Astrocyte (in vitro differentiated cells and primary cell): Measurements from ENCODE around the gene CD3G. TPM values are rescaled to one million over a fixed set of nuclear protein-coding genes. Genes with fewer than 3 reads are reported as not detected.
A peak's percentile ranks its signal among the peaks of the same experiment; 100 is the strongest.

ENCODE experiments used
- DNase-seq: peaks from one replicate; pipeline ENCODE4 v3.0.0-alpha.2; 2010; ENCODE audit warnings: low read depth
- FAIRE-seq: peaks from 2 replicates; lab custom pipeline; 2011; peaks lifted over from hg19 to GRCh38; lab: Jason Lieb, UNC
- H2AFZ ChIP-seq: 2 replicates; pipeline ENCODE4 v1.6.0; 2012; ENCODE audit warnings: low read depth, low read length, inconsistent platforms
- H3K27ac ChIP-seq: 2 replicates; pipeline ENCODE4 v1.5.1; 2011; ENCODE audit warnings: low read depth, low read length, inconsistent platforms
- H3K27me3 ChIP-seq: 2 replicates; pipeline ENCODE4 v1.6.0; 2011; ENCODE audit warnings: low read length, inconsistent platforms; ENCODE audit not compliant: insufficient read depth
- H3K36me3 ChIP-seq: 2 replicates; pipeline ENCODE4 v1.5.1; 2011; ENCODE audit warnings: low read length, inconsistent platforms; ENCODE audit not compliant: insufficient read depth
- H3K4me1 ChIP-seq: 2 replicates; pipeline ENCODE4 v1.5.1; 2011; ENCODE audit warnings: low read length, inconsistent platforms; ENCODE audit not compliant: insufficient read depth
- H3K4me2 ChIP-seq: 2 replicates; pipeline ENCODE4 v1.6.0; 2012; ENCODE audit warnings: low read length, inconsistent platforms
- H3K4me3 ChIP-seq: 2 replicates; pipeline ENCODE4 v1.5.1; 2011; ENCODE audit warnings: low read depth, mild to moderate bottlenecking, low read length, inconsistent platforms; ENCODE audit not compliant: insufficient read depth
- H3K79me2 ChIP-seq: 2 replicates; pipeline ENCODE4 v1.6.0; 2012; ENCODE audit warnings: mild to moderate bottlenecking, low read length, inconsistent platforms; ENCODE audit not compliant: insufficient read depth
- H3K9ac ChIP-seq: 2 replicates; pipeline ENCODE4 v1.6.0; 2012; ENCODE audit warnings: mild to moderate bottlenecking, low read length, inconsistent platforms
- H3K9me3 ChIP-seq: 2 replicates; pipeline ENCODE4 v1.5.1; 2012; ENCODE audit warnings: low read depth, mild to moderate bottlenecking, low read length, inconsistent platforms; ENCODE audit not compliant: insufficient read depth
- H4K20me1 ChIP-seq: 2 replicates; pipeline ENCODE4 v1.6.0; 2012; ENCODE audit warnings: low read length, inconsistent platforms; ENCODE audit not compliant: insufficient read depth
- H3K27ac Mint-ChIP-seq: one replicate; pipeline ENCODE4 v1.8.0; 2021; ENCODE audit warnings: mild to moderate bottlenecking, mixed read lengths; ENCODE audit not compliant: unreplicated experiment
- H3K27me3 Mint-ChIP-seq: one replicate; pipeline ENCODE4 v1.8.0; 2021; ENCODE audit warnings: low read depth, mixed read lengths; ENCODE audit not compliant: unreplicated experiment
- H3K36me3 Mint-ChIP-seq: one replicate; pipeline ENCODE4 v1.8.0; 2021; ENCODE audit warnings: low read depth, mixed read lengths; ENCODE audit not compliant: unreplicated experiment
- H3K4me1 Mint-ChIP-seq: one replicate; pipeline ENCODE4 v1.8.0; 2021; ENCODE audit warnings: low read depth, mixed read lengths; ENCODE audit not compliant: unreplicated experiment
- H3K4me3 Mint-ChIP-seq: one replicate; pipeline ENCODE4 v1.8.0; 2021; ENCODE audit warnings: mild to moderate bottlenecking, moderate library complexity, mixed read lengths; ENCODE audit not compliant: unreplicated experiment
- H3K9me3 Mint-ChIP-seq: one replicate; pipeline ENCODE4 v1.8.0; 2021; ENCODE audit warnings: mild to moderate bottlenecking, mixed read lengths; ENCODE audit not compliant: unreplicated experiment
- CTCF ChIP-seq: IDR thresholded peaks from 2 replicates; pipeline ENCODE4 v1.5.1; 2011; ENCODE audit warnings: low read depth, mild to moderate bottlenecking, inconsistent platforms, low read length, moderate library complexity; ENCODE audit not compliant: insufficient read depth
- EZH2 ChIP-seq: IDR thresholded peaks from 2 replicates; pipeline ENCODE4 v1.6.1; 2012; ENCODE audit warnings: mild to moderate bottlenecking, low read length, inconsistent platforms; ENCODE audit not compliant: insufficient read depth
- total RNA-seq: library from RNA; stranded (reverse); gene quantifications from 2 replicates; pipeline ENCODE4 v1.2.1, GENCODE V29; 2021

CD3G gene
- total RNA-seq, 1 donor from 2014 or later = not detected

GRCh38 chr11:118334745-118335144, 9.4 kb upstream of the CD3G start:
- H4K20me1 ChIP-seq = no peaks in the 10 kb centered on the region
- Mint-ChIP-seq H3K9me3 (no peaks in the 10 kb centered on the region), H3K4me3 (no peak overlapping the region), H3K27me3 (peaks cover 19% of the 10 kb centered on the region), H3K4me1 (peaks cover 2% of the 10 kb centered on the region), H3K36me3 (no peaks in the 10 kb centered on the region), H3K27ac (no peak overlapping the region)
- H3K36me3 ChIP-seq = no peaks in the 10 kb centered on the region
- H3K4me2 ChIP-seq = no peak overlapping the region
- no peaks in the 10 kb centered on the region for H3K79me2 ChIP-seq
- H3K27ac ChIP-seq = no peak overlapping the region
- no peak overlapping the region for H3K4me3 ChIP-seq
- no peak overlapping the region for H3K9ac ChIP-seq
- no peaks in the 10 kb centered on the region for H3K9me3 ChIP-seq
- no peak for DNase-seq
- no peaks in the 10 kb centered on the region for H3K4me1 ChIP-seq
- FAIRE-seq = no peak
- no peak overlapping the region for H2AFZ ChIP-seq
- H3K27me3 ChIP-seq = no peaks in the 10 kb centered on the region
- TF ChIP-seq EZH2 (no peak), CTCF (no peak)

GRCh38 chr11:118338637-118339061, 5.5 kb upstream of the CD3G start:
- no peak overlapping the region for H3K27ac ChIP-seq
- H2AFZ ChIP-seq = no peak overlapping the region
- no peaks in the 10 kb centered on the region for H4K20me1 ChIP-seq
- Mint-ChIP-seq H3K4me1 (peaks cover 2% of the 10 kb centered on the region), H3K4me3 (no peak overlapping the region), H3K27ac (peak overlapping the region; percentile 48), H3K36me3 (no peaks in the 10 kb centered on the region), H3K27me3 (peaks cover 30% of the 10 kb centered on the region), H3K9me3 (peaks cover 4% of the 10 kb centered on the region)
- no peaks in the 10 kb centered on the region for H3K4me1 ChIP-seq
- no peaks in the 10 kb centered on the region for H3K9me3 ChIP-seq
- no peak overlapping the region for H3K4me3 ChIP-seq
- H3K79me2 ChIP-seq = no peaks in the 10 kb centered on the region
- TF ChIP-seq EZH2 (no peak), CTCF (no peak)
- H3K36me3 ChIP-seq = no peaks in the 10 kb centered on the region
- no peak overlapping the region for H3K4me2 ChIP-seq
- no peaks in the 10 kb centered on the region for H3K27me3 ChIP-seq
- DNase-seq (no peak), FAIRE-seq (no peak)
- H3K9ac ChIP-seq = no peak overlapping the region

- no peak overlapping the region for H2AFZ ChIP-seq
- no peak overlapping the region for H3K4me3 ChIP-seq
- H3K27me3 ChIP-seq = no peaks in the 10 kb centered on the region
- no peak overlapping the region for H3K9ac ChIP-seq
- no peaks in the 10 kb centered on the region for H3K9me3 ChIP-seq
- H3K36me3 ChIP-seq = no peaks in the 10 kb centered on the region
- H3K4me1 ChIP-seq = no peaks in the 10 kb centered on the region
- no peak for DNase-seq
- H3K27ac ChIP-seq = no peak overlapping the region
- H3K9me3 Mint-ChIP-seq = peaks cover 4% of the 10 kb centered on the region
- no peak overlapping the region for H3K4me3 Mint-ChIP-seq
- H4K20me1 ChIP-seq = no peaks in the 10 kb centered on the region
- no peak for TF ChIP-seq EZH2
- TF ChIP-seq CTCF = no peak
- H3K36me3 Mint-ChIP-seq = no peaks in the 10 kb centered on the region
- H3K27me3 Mint-ChIP-seq = peaks cover 30% of the 10 kb centered on the region
- peaks cover 2% of the 10 kb centered on the region for H3K4me1 Mint-ChIP-seq
- no peak for FAIRE-seq
- no peak overlapping the region for H3K4me2 ChIP-seq
- H3K79me2 ChIP-seq = no peaks in the 10 kb centered on the region
- no peak overlapping the region for H3K27ac Mint-ChIP-seq
Measured at GRCh38 chr11:118339281-118339961, 4.7 kb upstream of the CD3G start.
